HK-2 (cell line): Measurements from ENCODE around the gene NXN.

Source experiments
- DNase-seq: peaks from one replicate; pipeline ENCODE4 v3.0.0-alpha.2; 2018; ENCODE audit not compliant: unreplicated experiment

Gene NXN

DNA sequence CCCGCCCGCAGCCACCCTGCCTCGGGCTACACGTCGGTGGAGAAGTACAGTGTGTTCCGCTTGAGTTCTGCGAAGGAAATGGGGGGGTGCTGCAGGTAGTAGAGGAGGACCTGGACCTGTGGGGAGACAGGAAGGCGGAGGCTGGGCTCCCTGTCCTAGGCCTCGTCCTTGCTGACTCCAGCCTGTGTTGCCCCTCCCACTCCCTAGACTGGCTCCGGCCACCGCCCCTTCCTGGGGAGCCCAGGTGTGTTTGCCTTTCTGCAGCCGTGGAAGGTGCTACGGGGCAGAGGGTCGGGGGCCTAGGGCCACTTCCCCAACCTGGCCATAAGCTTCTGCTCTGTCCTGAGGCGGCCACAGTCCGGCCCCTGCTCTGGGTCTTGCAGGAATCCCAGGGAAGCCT, 26.5 kb upstream of the NXN start:
- no peak for DNase-seq

DNA sequence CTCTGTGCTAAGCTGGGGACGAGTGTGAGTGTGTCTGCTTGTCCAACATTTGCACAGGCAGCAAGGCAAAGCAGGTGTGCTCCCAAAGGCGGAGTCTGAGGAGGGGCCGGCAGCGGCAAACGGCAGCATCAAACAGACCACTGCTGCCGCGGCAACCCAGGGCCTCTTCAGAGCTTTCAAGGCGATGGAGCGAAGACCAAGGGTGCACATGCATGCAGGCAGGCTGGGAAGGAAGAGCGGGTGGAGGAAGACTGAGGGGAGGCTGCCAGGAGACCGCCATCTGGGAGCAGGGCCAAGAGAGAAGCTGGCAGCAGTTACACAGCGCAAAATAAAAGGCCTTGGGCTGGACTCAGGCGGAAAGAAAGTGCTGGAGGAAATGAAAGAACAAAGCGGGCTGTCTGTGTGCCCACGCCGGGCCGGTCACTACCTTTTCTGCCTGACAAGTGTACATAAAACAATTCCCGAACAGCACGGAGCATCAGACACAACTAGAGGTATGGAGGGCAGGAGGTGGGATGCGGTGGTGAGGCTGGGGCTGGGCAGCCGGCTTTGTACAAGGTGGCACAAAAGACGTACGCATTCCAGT, 25.9 kb upstream of the NXN start:
- no peak for DNase-seq

DNA sequence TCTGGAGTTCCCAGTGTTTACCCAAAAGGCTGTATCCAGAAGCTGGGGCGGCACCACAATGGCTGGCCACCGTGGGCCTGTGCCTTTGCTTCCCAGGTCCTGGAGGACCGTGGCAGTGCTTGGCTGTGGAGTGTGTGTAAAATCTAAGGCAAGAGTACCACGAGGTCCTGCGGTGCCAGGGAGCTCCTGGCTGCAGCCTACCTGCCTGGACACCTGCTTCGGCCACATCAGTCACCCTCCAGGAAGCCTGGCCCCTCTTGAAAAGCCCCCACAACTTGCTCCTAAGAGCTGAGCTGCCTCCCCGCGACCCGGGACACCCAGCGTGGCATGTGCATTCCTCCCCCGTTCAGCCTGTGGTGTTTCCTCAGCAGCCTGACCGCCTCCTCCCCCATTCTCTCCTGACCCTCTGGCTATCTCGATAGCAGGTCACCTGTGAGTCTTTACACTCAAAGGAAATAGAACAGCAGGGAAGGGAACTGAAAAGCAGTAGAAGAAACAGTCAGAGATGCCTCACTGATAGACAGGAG, 25.3 kb upstream of the NXN start:
- no peak for DNase-seq

DNA sequence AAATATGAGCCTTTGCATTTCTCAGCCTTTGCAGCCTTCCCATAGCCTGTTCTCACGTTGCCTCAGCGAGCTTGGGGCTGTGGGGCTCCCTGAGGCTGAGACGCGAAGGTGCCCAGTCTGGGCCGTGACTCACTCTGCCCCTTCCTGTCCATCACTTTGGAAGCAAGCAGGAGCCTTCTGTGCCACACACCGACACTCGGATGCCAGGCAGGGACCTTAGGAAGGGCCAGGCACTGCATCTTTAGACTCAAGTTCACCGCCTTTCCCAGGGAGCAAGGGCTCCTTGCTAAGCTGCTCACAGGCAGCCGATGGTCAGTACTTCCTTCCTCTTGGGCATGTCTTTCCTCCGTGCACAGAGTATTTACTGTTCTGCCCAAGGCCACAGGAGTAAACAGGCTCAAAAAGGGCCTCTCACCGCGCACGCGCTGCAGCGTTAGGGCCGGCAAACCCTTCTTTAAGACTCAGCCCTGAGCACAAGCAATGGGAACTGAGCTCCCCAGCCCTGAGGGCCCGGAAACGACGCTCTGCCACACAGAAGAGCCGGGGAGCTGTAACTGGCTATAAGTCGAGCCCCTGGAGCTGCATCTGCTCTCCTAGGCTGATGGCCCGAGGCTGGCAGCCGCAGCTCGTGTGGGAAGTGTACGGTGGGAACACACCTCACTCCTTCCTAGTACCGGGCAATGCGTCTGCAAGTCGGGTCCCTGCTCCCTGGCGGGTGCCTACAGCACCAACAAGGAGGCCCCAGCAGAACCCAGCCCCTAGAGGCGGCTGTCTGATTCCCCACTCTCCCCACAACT, 24.6 kb upstream of the NXN start:
- no peak for DNase-seq

DNA sequence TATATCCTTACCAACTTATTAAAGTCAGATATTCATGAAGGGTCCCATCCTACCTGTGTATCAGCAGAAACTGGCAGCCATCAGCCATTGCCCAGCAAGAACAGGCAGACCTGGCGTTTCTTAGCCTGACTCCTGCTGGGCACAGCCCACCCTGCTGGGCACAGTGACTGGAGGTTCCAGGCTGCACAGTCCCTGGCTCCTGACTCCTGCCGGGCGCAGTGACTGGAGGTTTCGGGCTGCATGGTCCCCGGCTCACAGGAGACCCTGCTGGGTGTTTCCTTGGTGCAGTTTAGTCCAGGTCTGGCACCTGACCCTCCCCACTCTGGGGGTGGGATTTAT, 24.0 kb upstream of the NXN start:
- no peak for DNase-seq

DNA sequence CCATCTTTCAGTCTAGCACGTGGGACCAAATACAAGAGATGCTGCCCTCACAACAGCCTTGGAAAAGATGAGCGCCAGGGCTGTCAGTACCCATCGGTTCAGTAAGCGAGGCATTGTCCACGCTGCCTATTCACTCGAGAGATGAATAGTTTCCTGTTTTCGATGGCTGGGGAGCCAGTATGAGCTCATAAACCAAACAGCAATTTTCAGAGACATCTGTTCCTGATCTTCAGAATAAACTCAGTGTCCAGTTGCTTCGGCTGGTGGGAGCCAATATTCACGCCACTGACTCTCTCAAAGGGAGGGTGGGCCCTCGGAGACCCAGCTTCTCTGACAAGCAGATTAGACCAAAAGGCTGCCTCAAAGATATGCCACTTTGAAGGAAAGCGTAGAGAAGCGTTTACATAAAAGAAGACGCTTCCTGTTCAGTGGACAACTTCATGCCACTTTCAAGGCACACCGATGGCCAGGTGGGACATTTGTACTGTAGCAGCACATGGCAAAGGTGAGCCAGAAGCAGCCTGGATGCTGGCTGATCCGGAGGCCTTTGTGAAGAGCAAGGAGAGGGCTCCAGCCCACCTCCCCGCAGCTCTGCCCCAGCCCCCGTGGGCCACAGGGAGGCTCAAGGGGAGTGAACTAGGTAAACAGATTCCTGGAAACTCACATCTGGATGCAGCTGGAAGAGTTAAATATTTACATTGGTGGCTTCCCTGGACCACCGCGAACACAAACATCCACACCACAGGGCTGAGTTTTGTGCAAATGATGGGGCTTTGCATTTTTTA, 23.4 kb upstream of the NXN start:
- DNase-seq: no peak

DNA sequence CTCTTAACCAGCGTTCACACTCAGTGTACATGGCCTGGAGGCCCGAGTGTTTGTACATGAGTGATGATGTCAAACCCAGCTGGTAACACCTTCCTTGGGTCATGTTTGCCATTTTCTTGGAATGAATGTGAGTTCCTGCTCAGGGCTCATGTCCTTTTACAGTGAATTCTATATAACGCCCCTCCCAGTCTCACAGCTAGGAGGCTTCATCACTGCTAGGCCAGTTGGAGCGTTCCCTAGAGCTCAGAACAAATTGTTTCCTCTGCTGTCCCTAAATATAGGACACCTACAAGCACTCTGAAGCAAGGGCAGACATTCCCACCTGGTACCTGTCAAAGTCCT, 22.8 kb upstream of the NXN start:
- DNase-seq: no peak

DNA sequence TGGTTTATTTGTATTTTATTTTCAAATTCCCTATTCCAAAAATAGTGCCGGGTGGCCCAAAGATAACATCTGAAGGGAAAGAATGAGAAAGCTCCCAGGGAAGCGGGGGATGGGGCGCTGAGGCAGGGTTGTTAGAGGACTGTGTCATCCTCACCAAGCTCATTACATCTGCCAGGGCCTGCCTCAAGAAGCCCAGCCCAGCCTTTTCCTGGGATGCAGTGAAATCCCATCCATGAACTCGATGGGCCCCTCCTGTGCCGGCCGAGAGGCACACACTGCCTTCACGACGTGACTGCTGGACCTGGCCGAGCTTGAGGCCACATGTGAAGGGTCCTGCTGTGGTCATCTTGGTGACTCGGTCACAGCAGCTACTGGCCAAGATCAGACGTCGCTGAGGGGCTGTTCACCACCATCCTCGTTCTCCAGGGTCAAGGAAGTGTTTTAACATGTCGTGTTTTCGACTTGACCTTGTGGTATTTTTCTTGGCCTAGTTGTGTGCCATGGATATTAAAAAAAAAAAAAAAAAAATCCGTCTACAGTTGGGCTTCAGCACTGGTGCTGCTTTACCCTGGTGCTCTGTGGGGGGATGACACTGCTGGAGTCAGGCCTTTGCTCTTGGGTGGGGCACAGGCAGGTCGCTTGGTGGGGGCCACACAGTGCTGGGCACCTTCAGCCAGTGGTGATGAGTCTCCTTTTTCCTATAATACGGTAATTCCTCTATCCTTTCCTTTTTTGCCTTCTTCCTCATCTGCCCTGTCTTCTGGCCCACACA, 22.2 kb upstream of the NXN start:
- no peak for DNase-seq

DNA sequence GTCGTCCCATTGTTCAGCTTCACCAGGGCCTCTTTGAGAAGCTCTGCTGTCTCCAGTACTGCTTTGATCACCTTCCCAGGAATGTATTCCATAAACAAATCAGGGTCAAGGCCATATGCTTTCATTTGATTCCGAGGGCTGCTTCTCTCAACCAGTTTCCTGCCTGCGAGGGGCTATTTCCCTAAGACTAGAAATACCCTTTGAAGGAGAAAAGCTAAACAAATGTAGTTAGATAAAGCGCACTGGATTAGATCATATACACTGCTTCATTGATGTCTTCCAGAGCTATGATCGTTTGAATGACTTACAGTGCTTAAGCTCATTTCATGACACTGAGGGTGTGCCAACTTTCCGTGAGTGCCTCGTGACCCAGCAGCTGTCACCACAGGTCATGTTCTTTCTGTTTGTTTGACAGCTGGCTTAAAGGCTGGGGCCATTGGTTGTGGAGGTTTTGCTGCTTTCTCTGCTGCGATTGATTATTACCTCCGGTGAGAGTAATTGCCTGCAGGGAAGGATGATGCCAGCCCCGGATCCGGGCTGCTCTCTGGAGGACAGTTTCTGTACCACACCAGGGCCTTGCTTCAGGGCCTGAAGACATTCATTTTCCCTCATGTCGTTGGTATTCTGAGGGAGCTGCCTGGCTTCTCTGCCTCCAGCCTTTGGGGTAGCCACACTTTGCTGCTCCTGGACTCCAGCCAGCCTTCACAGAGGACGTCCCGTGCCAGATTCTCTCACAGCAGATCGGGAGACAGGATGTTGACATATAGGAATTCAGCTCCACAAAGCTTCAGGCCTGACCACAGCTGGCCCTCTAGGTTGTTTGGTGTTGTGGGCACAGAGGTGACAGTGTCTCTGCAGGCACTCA, 21.3 kb upstream of the NXN start:
- no peak for DNase-seq

DNA sequence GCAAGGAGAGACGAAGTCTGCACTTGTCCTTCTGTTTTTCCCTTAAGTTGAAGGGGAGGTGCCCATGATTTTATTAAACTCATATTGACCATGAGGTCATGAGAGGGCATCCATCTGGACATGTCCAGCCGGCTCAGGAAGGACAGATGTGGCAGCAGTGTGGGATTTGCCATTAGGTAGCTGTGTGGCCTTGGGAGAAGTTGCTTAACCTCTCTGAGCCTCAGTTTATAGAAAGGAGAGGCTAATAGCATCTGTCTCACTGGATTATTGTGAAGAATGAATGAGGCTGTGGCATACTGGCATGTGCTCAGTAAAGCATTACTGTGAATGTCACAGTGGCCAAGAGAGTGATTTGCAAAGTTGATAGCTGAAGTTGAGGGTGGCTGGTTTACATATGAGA, 18.5 kb upstream of the NXN start:
- DNase-seq: no peak

DNA sequence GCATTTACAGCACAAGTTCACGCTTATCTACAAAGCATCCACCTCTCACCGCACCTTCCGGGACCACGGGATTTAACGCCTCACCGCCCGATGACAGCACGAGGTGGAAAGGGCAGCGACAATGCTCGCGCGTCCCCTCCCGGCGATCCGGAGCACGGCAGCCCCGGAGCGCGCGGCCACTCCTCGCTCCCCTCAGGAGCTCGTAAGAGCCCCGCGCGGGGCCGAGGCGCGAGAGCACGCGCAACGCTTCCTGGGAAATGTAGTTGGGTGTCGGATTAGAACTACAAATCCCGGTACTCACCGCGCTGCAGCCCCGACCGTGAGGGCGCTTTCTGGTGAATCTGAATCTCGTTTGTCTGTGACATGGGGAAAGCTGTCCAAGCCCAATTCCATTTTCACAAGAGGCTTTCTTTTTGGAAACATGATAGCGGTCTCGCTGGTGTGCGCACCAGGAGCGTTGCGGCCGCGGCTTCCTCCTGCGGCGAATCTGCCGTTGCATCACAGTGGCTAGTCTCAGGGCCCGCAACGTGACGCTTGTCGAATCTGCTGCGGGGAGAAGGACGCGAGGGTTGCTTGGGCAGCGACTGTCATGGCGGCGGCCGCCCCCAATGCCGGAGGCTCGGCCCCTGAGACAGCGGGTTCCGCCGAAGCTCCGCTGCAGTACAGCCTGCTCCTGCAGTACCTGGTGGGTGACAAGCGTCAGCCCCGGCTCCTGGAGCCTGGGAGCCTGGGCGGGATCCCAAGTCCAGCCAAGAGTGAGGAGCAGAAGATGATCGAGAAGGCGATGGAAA, 17.2 kb upstream of the NXN start, which contains the start of gene TIMM22:
TSS of gene TIMM22 (plus strand) at position 576 of the 791 bp plus-strand sequence. CDS start at position 590, 14 bp downstream.
- peak; percentile 97 for DNase-seq

DNA sequence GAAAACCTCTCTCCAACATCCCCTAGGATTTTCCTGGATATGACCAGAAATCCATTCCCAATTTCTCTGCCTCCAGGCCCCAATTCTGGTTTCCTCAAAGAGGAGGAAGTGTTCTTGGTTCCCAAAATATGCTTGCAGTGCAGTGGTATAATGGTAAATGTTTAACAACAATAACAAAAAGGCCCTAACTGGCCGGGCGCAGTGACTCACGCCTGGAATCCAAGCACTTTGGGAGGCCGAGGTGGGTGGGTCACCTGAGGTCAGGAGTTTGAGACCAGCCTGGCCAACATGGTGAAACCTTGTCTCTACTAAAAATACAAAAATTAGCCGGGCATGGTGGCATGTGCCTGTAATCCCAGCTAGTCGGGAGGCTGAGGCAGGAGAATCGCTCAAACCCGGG, 15.7 kb upstream of the NXN start:
- DNase-seq: peak; percentile 59

DNA sequence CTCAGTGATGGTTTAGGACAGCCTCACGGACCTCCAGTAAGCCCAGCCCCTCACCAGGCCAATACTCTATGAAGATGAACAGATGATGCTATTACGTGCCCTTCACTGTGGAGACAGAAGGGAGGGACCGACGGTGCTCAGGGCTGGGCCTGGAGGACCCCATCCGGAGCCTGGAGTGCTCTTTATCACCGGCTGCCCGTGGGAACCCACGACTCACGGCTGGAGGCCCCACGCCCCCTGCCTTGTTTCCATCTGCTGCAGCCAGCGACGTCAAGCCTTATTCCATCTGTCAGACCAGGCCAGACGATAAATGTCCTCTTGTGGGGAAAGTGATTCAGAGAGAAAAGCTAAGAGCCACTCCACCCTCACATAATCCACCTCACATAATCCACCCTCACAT, 13.4 kb upstream of the NXN start:
- DNase-seq: no peak

DNA sequence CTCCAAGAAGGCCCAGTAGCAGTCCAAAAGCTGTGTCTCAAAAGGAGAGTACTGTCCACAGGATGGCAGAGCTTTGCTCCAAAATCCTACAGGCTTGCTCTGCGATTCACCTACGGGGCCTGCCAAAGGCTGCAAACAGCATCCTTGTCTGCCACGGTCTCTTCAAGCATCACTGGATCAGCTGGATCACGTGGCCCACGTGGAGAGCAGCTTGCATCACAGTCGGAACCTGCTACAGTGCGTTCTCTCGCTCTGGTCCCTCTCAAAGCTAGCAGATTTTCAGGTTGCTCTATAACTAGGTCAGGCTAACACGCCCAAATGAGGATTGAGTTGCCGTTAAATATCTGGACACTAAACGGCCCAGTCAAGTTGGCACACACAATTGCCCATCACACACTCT, 9.0 kb upstream of the NXN start:
- no peak for DNase-seq

DNA sequence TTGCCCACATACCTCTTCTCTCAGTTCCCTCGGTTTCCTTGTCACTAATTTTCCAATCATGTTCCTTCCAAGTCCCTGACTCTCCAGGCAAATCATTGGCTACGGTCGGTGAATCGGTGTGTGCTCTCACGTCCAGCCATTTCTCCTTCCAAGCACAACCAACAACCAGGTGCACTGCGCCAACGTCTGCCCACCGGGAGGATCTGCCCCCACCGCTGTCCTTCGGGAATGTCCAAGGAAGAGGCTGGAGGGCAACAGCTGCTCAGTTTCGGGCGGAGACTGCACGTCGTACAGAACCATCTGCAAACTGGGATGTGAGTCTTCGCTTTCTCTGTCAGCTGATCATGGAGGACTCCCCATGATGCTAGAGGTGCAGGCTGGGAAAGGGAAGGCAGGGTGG, 8.4 kb upstream of the NXN start:
- DNase-seq: no peak

DNA sequence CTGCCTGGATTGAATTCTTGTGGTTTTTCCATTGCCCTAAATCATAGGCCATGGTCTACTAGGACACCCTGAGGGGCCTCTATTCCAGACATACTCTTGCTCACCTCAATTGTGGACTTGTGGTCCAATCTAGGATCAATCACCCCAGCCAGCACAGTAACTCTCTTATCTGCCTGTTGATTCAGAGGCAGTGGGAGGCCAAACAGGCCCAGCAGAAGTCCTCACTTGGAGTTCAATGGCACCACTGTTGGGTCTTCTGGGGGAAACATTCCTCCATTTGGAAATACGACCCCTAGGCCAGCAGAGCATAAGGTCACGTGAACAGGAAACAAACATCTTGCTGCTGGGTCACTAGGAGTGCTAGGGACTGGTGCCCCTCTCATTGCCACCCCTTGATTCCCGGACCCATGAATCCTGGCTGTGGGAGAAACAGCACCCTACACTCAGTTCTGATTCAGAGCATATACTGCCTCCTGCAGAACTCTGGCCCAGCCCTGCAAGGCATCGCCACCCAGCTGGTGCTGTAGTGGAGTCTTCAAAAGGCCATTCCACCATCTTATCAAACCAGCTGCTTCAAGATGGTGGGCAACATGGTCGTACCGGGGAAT, 6.8 kb upstream of the NXN start:
- DNase-seq: no peak

DNA sequence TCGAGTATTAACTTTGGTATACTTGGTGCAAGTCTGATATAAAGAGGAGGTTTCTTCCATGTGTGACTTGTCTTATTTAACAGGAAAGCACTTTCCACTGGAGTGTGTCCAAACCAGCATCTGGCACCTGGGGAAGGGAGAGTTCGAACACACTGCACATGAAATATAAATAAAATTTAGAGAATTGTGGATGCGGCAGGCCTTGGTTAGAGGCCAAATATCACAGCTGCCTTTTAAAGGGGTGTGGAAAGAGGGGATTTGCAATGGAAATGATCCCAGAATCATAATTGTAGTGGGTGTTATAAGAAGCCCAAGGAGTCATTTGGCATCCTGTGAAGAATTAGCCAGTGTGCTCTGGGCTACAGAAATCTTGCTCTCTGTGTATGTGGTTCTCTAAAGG, 4.3 kb upstream of the NXN start:
- DNase-seq: no peak

DNA sequence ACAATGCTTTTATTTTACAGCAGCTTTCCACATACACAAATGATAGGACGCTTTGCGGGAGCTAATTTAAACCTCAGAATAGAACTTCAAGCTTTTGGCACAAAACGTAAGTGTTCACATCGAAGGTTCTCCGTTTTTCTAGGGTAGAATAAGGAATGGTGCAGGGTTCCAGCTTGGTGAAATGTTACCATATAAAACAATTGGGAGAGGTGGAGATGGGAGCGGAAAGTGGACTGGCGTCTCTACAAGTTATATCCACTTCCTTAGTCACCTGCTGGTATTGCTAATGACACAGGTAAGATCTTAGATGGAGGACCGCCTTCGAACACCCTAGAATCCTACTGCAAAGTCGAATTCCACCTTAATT, 1.7 kb upstream of the NXN start:
- DNase-seq: no peak

DNA sequence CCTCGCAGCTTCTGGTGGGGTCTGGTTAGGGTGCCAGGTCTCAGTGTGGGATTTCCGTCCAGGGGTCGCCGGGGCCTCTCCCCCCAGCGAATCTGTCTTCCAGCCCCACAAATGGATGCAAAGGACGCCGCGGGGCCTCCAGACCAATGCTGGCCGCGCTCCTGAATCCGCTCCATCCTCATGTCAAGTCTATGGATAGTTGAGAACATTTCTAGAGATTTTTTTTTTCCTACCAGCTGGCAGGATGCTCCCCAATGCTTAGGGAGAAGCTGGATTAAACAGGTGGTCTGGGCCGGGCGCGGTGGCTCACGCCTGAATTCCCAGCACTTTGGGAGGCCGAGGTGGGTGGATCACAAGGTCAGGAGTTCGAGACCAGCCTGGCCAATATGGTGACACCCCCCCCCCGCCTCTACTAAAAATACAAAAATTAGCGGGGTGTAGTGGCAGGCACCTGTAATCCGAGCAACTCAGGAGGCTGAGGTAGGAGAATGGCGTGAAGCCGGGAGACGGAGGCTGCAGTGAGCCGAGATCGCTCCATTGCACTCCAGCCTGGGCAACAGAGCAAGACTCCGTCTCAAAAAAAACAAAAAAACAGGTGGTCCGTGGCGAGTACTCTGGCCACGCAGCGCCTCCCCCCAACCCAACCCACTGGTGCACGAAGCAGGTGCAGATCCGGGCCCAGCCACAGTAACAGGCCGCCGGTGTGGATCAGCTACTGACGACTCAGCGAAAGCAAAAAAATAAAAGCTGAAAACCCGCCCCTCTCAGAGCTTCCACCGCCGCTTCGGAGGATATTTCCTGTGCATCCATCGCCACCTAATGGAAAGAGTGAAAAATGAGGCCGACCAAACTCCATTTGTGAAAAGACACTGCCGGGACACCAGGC, 1.1 kb upstream of the NXN start:
- DNase-seq: peak; percentile 80
